ENCODE results near the gene MTHFD2L.

Gene MTHFD2L

GRCh38 chr4:74258963-74259362 lies 101.0 kb downstream of the MTHFD2L start:
- DNase-seq = no peak

DNA sequence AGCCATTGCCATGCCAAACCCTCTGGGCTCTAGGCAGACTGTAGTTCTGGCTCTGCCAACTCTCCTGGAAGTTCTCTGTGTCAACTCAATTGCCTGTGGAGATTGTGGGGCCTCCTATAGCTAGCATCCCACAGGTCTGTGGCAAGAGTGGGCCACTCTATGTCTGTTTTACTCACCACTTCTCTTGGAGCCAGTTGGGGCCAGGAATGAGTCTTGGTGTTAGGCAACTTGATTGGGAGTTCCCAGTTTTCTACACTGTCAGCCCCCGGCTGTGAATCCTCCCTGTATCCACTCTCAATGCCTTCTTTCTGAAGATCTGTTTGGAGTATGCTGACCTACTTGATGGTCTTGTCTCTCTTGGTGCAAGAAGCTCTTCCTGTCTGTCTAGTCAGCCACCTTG lies 102.1 kb downstream of the MTHFD2L start:
- DNase-seq = no peak

DNA sequence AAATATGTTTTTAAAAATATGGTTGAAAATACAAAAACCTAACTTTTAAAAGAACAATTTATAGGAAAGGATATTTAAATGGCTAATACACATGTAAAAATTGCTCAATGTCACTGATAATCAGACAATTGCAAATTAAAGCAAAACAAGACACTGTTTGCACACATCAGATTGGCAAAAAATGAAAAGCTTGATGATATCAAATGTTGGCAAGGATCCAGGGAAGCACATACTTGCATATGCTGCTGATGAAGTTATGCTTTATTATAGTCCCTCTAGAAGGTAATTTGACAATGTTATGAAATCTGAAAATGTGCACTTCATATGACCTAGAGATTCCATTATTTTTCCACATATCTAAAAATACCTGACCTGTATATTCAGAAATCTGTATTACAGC lies 104.6 kb downstream of the MTHFD2L start:
- DNase-seq = peak; percentile 44

DNA sequence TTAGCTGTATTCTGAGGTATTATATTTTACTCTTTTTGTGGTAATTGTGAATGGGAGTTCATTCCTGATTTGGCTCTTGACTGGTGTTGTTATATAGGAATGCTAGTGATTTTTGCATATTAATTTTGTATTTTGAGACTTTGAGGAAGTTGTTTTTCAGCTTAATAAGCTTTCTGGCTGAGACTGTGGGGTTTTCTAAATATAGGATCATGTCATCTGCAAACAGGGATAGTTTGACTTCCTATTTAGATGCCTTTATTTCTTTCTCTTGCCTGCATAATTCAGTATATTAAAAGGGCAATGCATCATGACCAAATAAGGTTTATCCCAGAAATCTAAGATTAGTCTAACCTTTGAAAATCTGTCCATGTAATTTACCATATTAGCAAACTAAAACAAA lies 105.6 kb downstream of the MTHFD2L start:
- DNase-seq = no peak

DNA sequence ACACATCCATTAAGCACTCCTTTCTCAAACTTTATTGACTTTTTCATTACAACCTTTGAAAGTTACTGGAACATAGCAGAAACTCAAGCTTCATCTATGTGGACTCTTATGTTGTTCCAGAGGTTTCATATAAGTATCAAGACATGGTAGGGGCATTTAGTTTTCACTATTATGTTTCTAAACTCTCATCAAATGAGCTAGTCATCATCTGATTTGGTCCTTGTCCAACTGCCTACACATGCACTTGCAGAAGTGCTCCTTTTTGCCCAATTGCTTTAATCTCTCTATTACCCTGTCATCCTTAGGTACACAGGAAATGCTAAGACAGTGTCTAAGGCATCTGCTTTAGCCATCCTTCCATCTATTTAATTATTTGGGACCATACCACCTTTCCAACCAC lies 108.2 kb downstream of the MTHFD2L start:
- DNase-seq = no peak

DNA sequence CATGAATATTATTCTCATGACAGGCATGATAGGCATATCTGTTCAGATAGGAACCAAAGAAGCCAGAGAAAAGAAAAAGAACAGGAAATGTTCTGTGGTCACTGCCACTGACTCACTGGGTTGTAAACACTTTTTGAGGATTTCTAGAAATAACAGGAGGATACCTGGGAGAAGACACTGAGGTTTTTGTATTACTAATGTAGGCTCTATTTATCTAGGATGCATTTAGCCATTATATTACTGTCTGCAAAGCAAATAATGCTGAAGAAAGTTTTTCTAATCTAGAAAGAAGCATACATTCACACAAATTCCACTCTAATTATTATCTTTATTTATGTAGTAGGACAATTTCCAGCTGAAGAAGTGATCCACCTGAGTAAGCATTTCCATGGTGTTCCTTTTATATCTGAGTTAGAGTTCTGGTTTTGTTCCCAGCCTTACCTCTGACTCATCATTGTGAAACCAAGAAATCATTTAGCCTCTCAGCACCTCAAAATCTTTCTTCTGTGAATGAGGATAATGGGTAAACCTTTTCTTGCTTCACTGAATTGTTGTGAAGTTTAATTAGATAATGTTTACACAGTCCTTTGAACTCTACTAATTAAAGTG lies 110.2 kb downstream of the MTHFD2L start:
- no peak for DNase-seq

- DNase-seq = no peak
Measured at GRCh38 chr4:74268643-74269042, 110.7 kb downstream of the MTHFD2L start.

GRCh38 chr4:74278490-74278889 lies 120.6 kb downstream of the MTHFD2L start:
- no peak for DNase-seq

- DNase-seq = no peak
Measured at GRCh38 chr4:74279716-74280115, 121.8 kb downstream of the MTHFD2L start.

DNA sequence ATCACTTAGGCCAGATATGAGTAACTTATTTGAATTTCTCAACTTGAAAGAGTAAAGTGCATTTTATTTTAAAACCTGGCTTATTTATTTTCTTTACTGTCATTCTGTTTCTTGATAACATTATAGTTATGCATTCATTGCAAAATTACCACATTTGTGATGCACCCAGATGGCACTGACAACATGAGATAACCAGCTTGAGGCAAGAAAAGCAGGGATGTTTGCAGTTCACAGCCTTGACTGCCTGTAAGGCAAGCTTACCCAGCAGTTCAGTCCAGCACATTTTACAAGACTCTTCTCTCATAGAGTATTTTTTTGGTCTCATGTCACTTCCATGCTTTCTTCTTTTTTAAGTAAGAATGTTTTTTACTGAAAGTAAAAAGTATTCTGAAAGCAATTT lies 125.0 kb downstream of the MTHFD2L start:
- DNase-seq = no peak

GRCh38 chr4:74283614-74284013 lies 125.7 kb downstream of the MTHFD2L start:
- DNase-seq = no peak

DNA sequence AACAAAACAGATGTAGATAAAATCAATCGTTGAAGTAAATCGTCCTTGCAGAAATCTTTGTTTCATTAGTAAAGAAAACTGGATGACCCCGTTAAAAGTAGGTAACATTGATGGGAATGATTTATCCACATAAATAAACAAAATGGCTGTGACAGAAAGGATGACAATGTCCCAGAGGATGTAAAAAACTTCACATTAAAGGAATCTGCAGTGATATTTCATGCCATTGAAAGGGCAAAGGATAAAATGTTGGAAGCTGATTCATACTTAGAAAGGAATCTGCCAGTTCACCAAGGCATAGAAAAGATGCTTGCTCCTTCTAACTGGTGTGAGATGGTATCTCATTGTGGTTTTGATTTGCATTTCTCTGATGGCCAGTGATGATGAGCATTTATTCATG lies 126.1 kb downstream of the MTHFD2L start:
- DNase-seq = no peak

DNA sequence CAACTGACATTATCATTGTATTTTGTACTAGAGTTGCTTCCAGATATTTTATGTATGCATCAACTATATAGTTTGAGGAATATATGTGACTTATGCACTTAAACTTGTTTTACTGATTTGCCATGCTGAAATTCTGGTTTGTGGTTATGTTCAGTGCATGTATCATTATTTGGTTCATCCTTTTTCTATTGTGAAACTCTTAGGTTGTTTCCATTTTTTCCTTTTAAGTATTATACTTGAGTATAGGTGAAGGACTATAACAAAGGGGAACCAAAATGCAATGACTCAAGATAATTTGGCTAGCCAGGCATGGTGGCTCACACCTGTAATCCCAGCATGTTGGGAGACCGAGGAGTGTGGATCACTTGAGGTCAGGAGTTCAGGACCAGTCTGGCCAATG lies 129.2 kb downstream of the MTHFD2L start:
- DNase-seq = no peak

DNA sequence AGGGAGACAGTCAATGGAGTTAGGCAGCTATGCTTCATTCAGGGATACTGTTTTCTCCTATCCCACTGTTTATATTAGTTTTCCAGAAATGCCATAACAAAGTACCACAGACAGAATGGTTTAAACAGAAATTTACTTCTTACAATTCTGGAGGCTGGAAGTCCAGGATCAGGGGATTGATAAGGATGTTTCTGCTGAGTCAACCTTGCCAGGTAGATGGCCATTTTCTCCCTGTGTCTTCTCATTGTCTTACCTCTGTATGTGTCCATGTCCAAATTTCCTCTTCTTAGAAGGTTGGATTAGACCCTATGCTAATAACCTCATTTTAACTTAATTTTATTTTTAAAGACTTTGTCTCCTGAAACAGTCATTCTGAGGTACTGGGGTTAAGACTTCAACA lies 129.9 kb downstream of the MTHFD2L start:
- no peak for DNase-seq

DNA sequence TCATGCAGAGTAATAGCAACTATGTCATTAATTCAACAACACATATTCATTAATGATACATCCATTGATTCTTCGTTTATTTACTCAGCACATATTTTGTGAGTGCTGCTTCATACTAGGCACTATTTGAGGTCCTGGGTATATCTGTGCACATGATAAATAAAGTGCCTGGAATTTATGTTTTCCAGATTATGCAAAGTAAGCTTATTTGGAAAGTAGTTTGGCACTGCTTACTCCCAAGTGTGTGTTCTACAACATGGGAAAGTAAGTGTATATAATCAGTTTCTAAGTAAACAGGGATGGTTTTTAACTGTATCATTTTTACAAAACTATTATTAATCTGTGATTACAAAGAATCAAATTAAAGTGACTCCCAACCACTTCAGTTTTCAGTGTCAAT lies 133.6 kb downstream of the MTHFD2L start:
- no peak for DNase-seq

DNA sequence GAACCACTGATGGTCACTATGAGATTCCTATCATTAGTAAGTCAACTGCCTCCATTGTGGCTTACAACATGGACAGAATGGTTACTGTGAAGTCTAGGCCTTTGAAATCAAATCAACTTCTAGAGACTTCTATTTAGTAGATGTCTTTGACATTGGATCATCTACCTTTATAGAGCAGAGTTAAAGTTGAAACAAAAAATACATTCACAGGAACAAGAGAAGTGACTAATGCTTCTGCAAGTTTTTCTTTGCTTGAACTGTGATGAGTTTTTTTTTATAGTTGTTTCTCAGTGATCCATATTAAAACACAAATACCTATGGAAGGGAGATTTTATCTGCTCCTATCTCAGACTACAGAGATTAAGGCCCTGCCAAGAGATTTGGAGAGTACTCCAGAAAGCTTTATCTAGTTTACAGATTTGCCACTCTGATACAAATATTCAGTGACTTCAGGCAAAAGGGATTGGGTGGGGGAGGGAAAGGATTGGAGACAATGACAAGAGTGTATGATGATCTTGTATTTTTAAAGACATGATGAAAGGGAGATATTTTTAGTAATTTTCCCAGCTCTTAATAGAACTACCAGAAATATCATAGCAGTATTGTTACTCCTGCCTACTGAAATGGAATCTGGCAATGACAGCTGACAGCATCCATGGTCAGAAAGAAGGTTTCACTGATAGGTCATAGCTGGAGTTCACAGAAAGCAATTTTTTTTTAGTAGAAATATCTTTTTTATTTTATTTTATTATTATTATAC lies 134.4 kb downstream of the MTHFD2L start:
- no peak for DNase-seq

- DNase-seq = peak; percentile 77
Measured at GRCh38 chr4:74293558-74293957, 135.6 kb downstream of the MTHFD2L start.

DNA sequence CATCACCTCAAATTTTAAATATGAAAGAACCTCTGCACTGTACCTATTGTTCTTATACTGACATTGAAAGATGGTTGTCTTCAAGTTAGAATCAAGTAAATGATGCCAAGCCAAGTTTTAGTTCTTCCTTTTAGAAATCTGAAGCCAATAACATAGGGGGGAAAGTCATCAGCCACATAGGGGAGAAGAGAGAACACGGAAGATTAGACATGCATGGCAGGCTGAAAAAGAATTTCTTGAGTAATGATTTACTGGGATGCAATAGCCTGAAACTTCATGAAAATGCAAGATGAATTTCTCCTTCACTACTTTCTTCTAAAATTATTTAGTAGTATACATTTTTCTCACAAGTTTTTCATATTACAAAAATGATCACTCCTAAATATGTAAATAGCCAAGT lies 136.8 kb downstream of the MTHFD2L start:
- no peak for DNase-seq

DNA sequence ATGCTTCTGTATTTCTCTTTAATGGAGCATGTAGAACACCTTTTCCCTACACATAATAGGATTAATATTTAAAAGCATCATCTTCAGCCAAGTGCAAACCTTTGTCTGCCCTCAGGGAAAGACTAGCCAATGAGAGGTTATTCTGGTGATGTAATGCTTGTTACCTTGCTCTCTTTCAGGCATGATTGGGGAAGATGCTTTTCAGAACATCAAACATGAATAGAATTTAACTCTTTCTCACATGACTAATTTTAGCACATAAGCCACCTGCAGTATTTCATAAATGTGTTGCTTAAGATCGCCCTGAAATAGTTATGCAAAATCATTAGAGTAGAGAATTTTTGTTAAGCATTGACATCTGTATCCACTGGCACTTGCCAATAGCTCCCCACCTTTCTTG lies 139.6 kb downstream of the MTHFD2L start:
- DNase-seq = no peak

DNA sequence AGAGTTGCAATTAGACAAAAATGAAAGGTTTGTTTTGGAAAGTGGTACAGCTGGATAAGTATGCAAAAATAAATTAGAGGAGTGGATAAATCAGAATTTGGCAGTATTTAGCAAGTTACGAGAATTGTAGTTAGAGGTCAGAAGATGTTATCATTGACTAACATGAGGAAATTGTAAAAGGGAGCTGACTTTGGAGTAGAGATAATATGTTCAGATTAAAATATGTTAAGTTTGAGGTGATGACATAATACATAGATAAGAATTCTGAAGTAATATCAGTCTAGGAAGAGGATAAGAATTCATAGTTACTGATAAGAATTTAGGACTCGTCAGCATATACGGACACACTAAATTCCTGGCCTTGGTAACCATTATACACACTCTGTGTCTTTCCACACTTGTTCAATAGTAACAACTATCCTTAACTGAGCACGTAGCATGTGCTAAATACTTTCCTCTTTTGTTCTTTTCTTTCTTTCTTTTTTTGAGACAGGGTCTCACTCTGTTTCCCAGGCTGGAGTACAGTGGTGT lies 146.2 kb downstream of the MTHFD2L start:
- DNase-seq = no peak

GRCh38 chr4:74305000-74305399 lies 147.1 kb downstream of the MTHFD2L start:
- no peak for DNase-seq

DNA sequence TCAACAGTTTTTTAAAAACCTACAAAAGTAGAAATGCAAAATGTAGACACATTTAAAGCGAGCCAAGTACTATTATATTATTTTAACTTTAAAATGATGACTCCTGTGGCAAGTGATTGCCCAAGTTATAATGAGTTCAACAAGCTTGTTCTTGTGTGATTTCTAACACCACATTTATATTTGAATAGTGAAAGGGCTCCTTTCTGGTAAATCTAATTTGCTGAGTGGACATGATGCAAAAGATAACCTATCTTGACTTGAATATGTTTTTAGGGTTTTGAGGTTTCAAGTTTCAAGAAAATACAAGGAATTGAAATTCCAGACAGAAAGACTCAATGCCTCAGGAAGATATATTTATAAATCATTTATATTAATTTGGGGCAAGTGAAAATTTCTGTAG lies 149.3 kb downstream of the MTHFD2L start:
- DNase-seq = no peak

DNA sequence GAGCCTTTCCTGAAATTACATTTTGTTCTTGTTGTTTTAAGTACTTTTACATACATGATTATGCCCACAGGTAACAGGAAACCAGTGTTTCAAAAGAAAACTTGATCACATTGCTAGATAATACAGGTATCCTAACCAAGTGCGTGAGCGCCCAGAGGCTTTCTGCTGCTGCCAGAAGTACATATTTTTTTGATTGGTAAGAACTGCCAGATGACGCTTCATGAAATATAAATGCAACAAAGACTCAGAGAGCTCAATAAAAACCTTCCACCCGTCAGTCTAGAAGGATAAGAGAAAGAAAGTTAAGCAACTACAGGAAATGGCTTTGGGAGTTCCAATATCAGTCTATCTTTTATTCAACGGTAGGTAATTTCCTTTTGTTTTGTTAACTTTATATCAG lies 150.3 kb downstream of the MTHFD2L start, which contains the start of gene EPGN:
Gene EPGN, plus strand, starts transcription at position 256 of the 400 bp plus-strand sequence. Its CDS starts 64 bp downstream, at position 320.
- DNase-seq = no peak

DNA sequence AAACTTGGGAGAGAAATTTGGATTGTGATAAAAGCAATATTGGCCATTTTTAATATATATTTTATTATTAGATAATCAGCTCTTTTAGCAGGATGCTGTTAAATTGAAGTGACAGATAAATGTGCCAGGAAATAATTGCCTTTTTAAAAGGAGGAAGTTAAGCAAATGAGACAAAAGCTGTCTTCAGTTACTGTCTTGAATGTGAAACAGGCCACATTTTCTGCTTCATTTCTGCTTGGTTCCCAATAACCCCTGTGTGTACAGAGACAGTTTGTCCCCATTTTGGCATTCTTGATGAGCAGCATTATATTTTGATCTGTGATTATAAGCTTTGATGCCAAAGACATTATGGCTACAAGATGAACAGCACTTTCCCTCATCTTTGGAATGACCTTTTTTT lies 151.3 kb downstream of the MTHFD2L start:
- no peak for DNase-seq

All from NCI-H510A treated with DMSO at 0.1 percent for 48 hours (cell line).